Vagina (tissue), 2 donors: ENCODE measurements around the gene DPM1. TPM values are rescaled to one million over a fixed set of nuclear protein-coding genes. Genes with fewer than 3 reads are reported as not detected.
A peak's percentile ranks its signal among the peaks of the same experiment; 100 is the strongest.

ENCODE experiments used
- DNase-seq, 2 donors: peaks; one replicate each; pipeline ENCODE4 v3.0.0-alpha.2; 2017; ENCODE audit errors: extremely low spot score in 2 of 2
- H3K27ac ChIP-seq: fragments of 200-600 bp; sonication (generic); one replicate; pipeline ENCODE4 v1.5.1; 2019
- H3K27me3 ChIP-seq: fragments of 200-600 bp; sonication (generic); one replicate; pipeline ENCODE4 v1.5.1; 2019
- H3K36me3 ChIP-seq, 2 donors: fragments of 200-600 bp; sonication (generic); one replicate each; pipeline ENCODE4 v1.5.1; 2017 to 2019
- H3K4me1 ChIP-seq: fragments of 200-600 bp; sonication (generic); one replicate; pipeline ENCODE4 v1.5.1; 2019
- H3K4me3 ChIP-seq, 2 donors: fragments of 200-600 bp; sonication (generic); 1 replicate in 1 of 2; 2 replicates in 1 of 2; pipeline ENCODE4 v1.5.1; 2016 to 2019
- H3K9me3 ChIP-seq: fragments of 200-600 bp; sonication (generic); one replicate; pipeline ENCODE4 v1.5.1; 2019
- POLR2A ChIP-seq, 2 donors: fragments of 450-650 bp; IDR thresholded peaks; one replicate each; pipeline ENCODE4 v1.6.1; 2017; ENCODE audit warnings: antibody characterized with exemption in 2 of 2, mild to moderate bottlenecking in 2 of 2, moderate library complexity in 2 of 2
- POLR2AphosphoS5 ChIP-seq, 2 donors: sonication (generic); formaldehyde crosslinking; IDR thresholded peaks; one replicate each; pipeline ENCODE4 v1.9.0; 2017; ENCODE audit warnings: antibody characterized with exemption in 2 of 2, mild to moderate bottlenecking in 2 of 2, low read depth in 1 of 2; ENCODE audit not compliant: insufficient read depth in 1 of 2
- intact Hi-C: fragments of 100-400 bp; cut with DNase I; formaldehyde crosslinking; loops from one replicate; pipeline ENCODE4 v1.15.1; 2023
- total RNA-seq: library from RNA; depleted of rRNA; stranded (reverse); fragments of >200 nt; gene quantifications from one replicate; pipeline ENCODE4 v1.2.3, GENCODE V29; 2016
- TF ChIP-seq, protein P1 (sequence below), 3 experiments: fragments of 450-650 bp in 2 of 3; fragments of 200-600 bp in 1 of 3; sonication (generic) in 1 of 3; IDR thresholded peaks; one replicate each; pipeline ENCODE4 v1.5.1; 2017 to 2019; ENCODE audit warnings: antibody characterized with exemption in 3 of 3, mild to moderate bottlenecking in 2 of 3, moderate library complexity in 2 of 3

DPM1 gene
- total RNA-seq, 1 donor from 2014 or later, result 21.1 TPM

DNA sequence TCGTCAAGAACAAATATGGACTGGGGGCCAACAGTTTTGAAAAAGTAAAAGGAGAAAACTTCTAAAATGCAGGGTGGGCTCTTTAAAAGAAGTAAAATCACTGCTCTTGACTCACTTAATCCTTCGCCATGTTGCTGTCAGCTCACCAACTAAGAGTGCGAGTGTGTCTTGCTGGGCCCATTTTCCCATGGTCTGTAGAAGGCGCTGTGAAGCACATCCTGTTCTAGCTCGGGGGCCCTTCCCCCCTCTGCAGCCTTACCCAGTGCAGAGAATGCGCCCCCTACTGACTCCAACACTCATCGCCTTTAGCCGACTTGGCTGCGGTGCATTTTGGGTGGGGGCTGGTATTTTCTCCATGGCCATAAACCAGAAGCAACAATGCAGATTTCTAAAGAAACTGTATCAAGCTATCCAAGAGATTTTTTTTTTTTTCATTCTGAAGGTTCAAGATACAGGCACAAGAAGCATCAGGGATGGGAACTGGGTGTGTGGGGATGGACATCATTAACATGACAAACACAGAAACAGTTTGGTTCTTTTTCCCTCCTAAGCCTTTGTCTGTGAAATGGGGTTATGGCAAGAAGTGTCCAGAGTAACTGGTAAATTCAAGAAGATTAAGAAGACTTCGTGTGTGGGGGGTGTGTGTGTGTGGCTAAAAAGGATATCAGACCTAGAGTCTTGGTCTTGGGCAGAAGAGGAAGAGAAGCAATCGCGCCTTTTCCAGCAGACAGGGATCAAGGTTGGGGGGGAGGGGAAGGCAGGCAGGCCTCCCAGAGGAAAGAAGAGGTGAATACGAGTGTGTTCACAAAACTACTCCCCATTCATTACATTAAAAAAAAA lies 28.8 kb downstream of the DPM1 start:
- TF ChIP-seq POLR2AphosphoS5 (IDR thresholded peaks at IDR 0.05; ENCODE audit: insufficient read depth in 1 of 2, low read depth in 1 of 2), result peak; percentile 47 to 78
- TF ChIP-seq, protein P1, sequence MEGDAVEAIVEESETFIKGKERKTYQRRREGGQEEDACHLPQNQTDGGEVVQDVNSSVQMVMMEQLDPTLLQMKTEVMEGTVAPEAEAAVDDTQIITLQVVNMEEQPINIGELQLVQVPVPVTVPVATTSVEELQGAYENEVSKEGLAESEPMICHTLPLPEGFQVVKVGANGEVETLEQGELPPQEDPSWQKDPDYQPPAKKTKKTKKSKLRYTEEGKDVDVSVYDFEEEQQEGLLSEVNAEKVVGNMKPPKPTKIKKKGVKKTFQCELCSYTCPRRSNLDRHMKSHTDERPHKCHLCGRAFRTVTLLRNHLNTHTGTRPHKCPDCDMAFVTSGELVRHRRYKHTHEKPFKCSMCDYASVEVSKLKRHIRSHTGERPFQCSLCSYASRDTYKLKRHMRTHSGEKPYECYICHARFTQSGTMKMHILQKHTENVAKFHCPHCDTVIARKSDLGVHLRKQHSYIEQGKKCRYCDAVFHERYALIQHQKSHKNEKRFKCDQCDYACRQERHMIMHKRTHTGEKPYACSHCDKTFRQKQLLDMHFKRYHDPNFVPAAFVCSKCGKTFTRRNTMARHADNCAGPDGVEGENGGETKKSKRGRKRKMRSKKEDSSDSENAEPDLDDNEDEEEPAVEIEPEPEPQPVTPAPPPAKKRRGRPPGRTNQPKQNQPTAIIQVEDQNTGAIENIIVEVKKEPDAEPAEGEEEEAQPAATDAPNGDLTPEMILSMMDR (IDR thresholded peaks at IDR 0.05), result peak; percentile 57 to 76 (median 69)
- TF ChIP-seq POLR2A (IDR thresholded peaks at IDR 0.05), result no peak
- intact Hi-C loops, result loop anchor here (5.0 kb wide), 2 partner anchors 112 to 137 kb away; no protein-coding TSS in a partner anchor
- Histone ChIP-seq H3K4me1 (peaks cover 64% of the 10 kb centered on the region), H3K4me3 (peak overlapping the region; percentile 95 to 97), H3K27ac (peak overlapping the region; percentile 87), H3K36me3 (peaks cover 0 to 13% of the 10 kb centered on the region in 2 donors), H3K27me3 (no peaks in the 10 kb centered on the region), H3K9me3 (no peaks in the 10 kb centered on the region)
- DNase-seq, result no peak

DNA sequence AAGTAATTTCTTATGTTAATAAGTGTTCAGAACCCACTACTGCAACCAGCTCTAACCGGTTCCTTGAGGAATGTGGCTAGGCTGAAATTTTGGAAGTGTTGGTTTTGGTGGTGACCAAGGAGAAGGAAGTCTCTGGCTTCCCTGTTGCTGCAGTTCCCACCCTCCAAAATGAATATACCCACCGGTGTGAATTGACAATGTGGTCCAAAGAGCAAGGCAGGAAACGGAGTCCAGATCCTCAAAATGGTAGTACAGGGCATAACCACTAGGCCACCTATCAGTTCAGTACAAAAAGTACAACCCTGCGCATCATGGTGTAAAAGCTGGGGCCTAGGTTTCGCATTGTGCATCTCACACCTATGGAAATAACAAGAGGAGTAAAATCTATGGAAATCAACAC lies 29.9 kb downstream of the DPM1 start:
- Histone ChIP-seq H3K9me3 (no peaks in the 10 kb centered on the region), H3K4me3 (peak overlapping the region in 1 of 2 donors; percentile 97), H3K27me3 (no peaks in the 10 kb centered on the region), H3K36me3 (peaks cover 0 to 4% of the 10 kb centered on the region in 2 donors), H3K4me1 (peaks cover 75% of the 10 kb centered on the region), H3K27ac (no peak overlapping the region)
- TF ChIP-seq POLR2AphosphoS5 (IDR thresholded peaks at IDR 0.05; ENCODE audit: insufficient read depth in 1 of 2, low read depth in 1 of 2) (no peak), POLR2A (IDR thresholded peaks at IDR 0.05) (no peak)
- TF ChIP-seq, protein P1 (IDR thresholded peaks at IDR 0.05), result peak in 1 of 3 experiments; percentile 12
- intact Hi-C loops, result loop anchor here (5.0 kb wide), 1 partner anchor 111 kb away; no protein-coding TSS in a partner anchor
- no peak for DNase-seq

DNA sequence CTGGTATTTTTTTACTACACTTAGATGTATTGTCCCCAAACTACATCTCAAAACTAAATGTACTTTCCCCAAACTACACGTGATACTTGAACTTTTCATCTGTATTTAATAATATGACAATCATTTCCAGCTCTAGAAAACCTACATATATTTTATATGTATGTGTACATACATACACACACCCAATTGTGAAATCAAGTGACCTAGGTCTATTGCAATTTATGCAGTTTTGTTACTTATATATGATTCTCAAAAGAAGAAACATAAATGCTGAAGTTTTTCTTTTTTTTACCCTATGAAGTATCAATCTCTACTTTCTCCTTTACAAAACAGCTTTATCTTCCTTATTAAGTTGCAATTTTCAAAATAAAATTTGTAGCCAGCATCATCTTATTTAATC lies 31.8 kb downstream of the DPM1 start:
- H3K4me1 ChIP-seq, result peaks cover 86% of the 10 kb centered on the region
- no peak overlapping the region for H3K27ac ChIP-seq
- TF ChIP-seq POLR2A (IDR thresholded peaks at IDR 0.05) (no peak), POLR2AphosphoS5 (IDR thresholded peaks at IDR 0.05; ENCODE audit: insufficient read depth in 1 of 2, low read depth in 1 of 2) (no peak)
- TF ChIP-seq, protein P1 (IDR thresholded peaks at IDR 0.05), result no peak
- intact Hi-C loops, result loop anchor here (5.0 kb wide), 1 partner anchor 109 kb away; no protein-coding TSS in a partner anchor
- peaks cover 0 to 5% of the 10 kb centered on the region in 2 donors for H3K36me3 ChIP-seq
- H3K27me3 ChIP-seq, result no peaks in the 10 kb centered on the region
- no peaks in the 10 kb centered on the region for H3K9me3 ChIP-seq
- H3K4me3 ChIP-seq, result no peak overlapping the region
- DNase-seq, result no peak

DNA sequence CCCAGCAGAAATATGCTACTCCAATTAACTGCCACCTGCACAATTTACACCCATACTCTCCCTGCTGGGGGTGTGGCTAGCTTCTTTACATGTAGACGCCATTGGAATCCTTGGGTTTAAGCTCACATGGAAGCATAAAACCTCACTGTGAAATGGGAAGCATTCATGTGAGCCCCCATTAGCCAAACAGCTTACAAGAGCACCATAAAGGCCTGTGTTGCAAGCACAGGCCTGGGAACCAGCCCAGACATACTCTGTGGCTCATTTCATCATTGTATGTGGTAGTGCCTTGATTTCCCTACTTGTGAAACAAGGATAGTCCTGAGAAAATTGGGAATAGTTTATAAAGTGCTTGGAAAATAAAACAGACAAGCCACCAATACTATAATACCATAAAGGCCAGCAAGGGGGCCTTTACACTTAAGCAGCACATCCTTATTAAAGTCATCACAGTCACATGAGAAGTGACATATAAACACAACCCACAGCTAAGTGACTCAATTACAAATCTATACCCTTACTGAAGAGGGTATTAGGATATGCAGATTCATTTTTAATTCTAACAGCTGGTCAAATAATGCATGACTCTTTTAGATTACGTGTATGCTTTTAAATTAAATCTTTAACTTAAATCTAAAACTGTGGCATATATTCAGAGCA lies 33.9 kb downstream of the DPM1 start:
- Histone ChIP-seq H3K27me3 (no peaks in the 10 kb centered on the region), H3K9me3 (no peaks in the 10 kb centered on the region), H3K4me1 (peaks cover 98% of the 10 kb centered on the region), H3K36me3 (peaks cover 0 to 5% of the 10 kb centered on the region in 2 donors), H3K4me3 (no peak overlapping the region), H3K27ac (no peak overlapping the region)
- TF ChIP-seq, protein P1 (IDR thresholded peaks at IDR 0.05), result no peak
- TF ChIP-seq POLR2AphosphoS5 (IDR thresholded peaks at IDR 0.05; ENCODE audit: insufficient read depth in 1 of 2, low read depth in 1 of 2), result no peak
- TF ChIP-seq POLR2A (IDR thresholded peaks at IDR 0.05), result no peak
- DNase-seq, result no peak
- intact Hi-C loops, result no loop called here
